Body of pancreas (tissue), 4 donors: ENCODE results near the gene C1orf35. TPM values are rescaled to one million over a fixed set of nuclear protein-coding genes. Genes with fewer than 3 reads are reported as not detected.

Source experiments
- ATAC-seq: fragments of 150-250 bp; one replicate; pipeline ENCODE4 v1.9.1; 2016
- DNase-seq, 4 donors: peaks; one replicate each; pipeline ENCODE4 v3.0.0-alpha.2; 2019
- H3K27ac ChIP-seq, 4 donors: fragments of 200-600 bp; sonication (generic); 1 replicate in 3 of 4; 2 replicates in 1 of 4; pipeline versions ENCODE4 v1.5.1 to v1.6.1; 2016 to 2019; ENCODE audit warnings: mild to moderate bottlenecking in 1 of 4, mixed read lengths in 1 of 4, moderate library complexity in 1 of 4
- H3K27me3 ChIP-seq, 2 donors: fragments of 200-600 bp; sonication (generic); one replicate each; pipeline ENCODE4 v1.6.0; 2016; ENCODE audit warnings: mild to moderate bottlenecking in 1 of 2
- H3K36me3 ChIP-seq, 2 donors: fragments of 200-600 bp; sonication (generic); replicated peaks in 1 of 2; 2 replicates each; pipeline ENCODE4 v1.5.1; 2016; ENCODE audit warnings: low read depth in 2 of 2; ENCODE audit not compliant: insufficient read depth in 1 of 2
- H3K4me1 ChIP-seq: fragments of 200-600 bp; sonication (generic); one replicate; pipeline ENCODE4 v1.6.0; 2016
- H3K4me3 ChIP-seq, 2 donors: fragments of 200-600 bp; sonication (generic); 1 replicate in 1 of 2; 2 replicates in 1 of 2; pipeline ENCODE4 v1.5.1; 2016 to 2019
- H3K9me3 ChIP-seq, 3 donors: fragments of 200-600 bp; sonication (generic); 1 replicate in 2 of 3; 2 replicates in 1 of 3; pipeline ENCODE4 v1.5.1; 2016
- CTCF ChIP-seq, 7 experiments: fragments of 450-650 bp in 4 of 7; fragments of 200-600 bp in 3 of 7; sonication (generic) in 3 of 7; IDR thresholded peaks; one replicate each; pipeline ENCODE4 v1.5.1; 2016 to 2019; ENCODE audit warnings: antibody characterized with exemption in 7 of 7
- POLR2A ChIP-seq, 3 donors: fragments of 450-650 bp; IDR thresholded peaks; one replicate each; pipeline ENCODE4 v1.6.1; 2016; ENCODE audit warnings: antibody characterized with exemption in 3 of 3, mild to moderate bottlenecking in 2 of 3
- WGBS, 2 donors: methylation state at CpG; one replicate each; pipeline ENCODE4 v1.1.5; 2017; 5-methylcytosine and 5-hydroxymethylcytosine counted together
- intact Hi-C: fragments of 100-400 bp; cut with DNase I; formaldehyde crosslinking; loops from one replicate; pipeline ENCODE4 v1.15.1; 2023
- total RNA-seq, 2 donors: library from RNA; depleted of rRNA; stranded (reverse); fragments of >200 nt; gene quantifications; one replicate each; pipeline ENCODE4 v1.1.0, GENCODE V29; 2016

The C1orf35 gene
- total RNA-seq, 2 donors from 2014 or later = 10.9 to 71.2 TPM

GRCh38 chr1:228139931-228140723, 37.0 kb upstream of the C1orf35 start, which contains the start of gene GUK1:
TSS of gene GUK1 (plus strand) at chr1:228140279. CDS start at chr1:228140303, 24 bp downstream.
- Histone ChIP-seq H3K36me3 (no peaks in the 10 kb centered on the region), H3K4me1 (peaks cover 36% of the 10 kb centered on the region), H3K27me3 (no peaks in the 10 kb centered on the region), H3K27ac (peak within 1 kb of the TSS; percentile 92 to 98 (median 97)), H3K9me3 (no peaks in the 10 kb centered on the region), H3K4me3 (peak within 1 kb of the TSS; percentile 57 to 79)
- intact Hi-C loops = no loop called here
- TF ChIP-seq POLR2A (IDR thresholded peaks at IDR 0.05) = peak; percentile 95 to 98 (median 97)
- TF ChIP-seq CTCF (IDR thresholded peaks at IDR 0.05) = peak in 6 of 7 experiments; percentile 21 to 71 (median 64)
- DNase-seq (peak; percentile 100), ATAC-seq (peak; percentile 92)
- 0% methylated on average over 5 to 53 of the region's 95 CpGs for WGBS, 2 donors

- Histone ChIP-seq H3K9me3 (no peaks in the 10 kb centered on the region), H3K4me3 (no peak overlapping the region), H3K27me3 (no peaks in the 10 kb centered on the region), H3K36me3 (no peaks in the 10 kb centered on the region), H3K27ac (peak overlapping the region; percentile 92 to 98 (median 97)), H3K4me1 (peaks cover 34% of the 10 kb centered on the region)
- no peak for TF ChIP-seq CTCF (IDR thresholded peaks at IDR 0.05)
- 17 to 35% methylated on average over 22 to 30 of the region's 30 CpGs for WGBS, 2 donors
- DNase-seq (no peak), ATAC-seq (no peak)
- intact Hi-C loops = no loop called here
These were observed 36.3 kb upstream of the C1orf35 start for GRCh38 chr1:228139406-228139930.

- intact Hi-C loops = no loop called here
- Histone ChIP-seq H3K27me3 (no peaks in the 10 kb centered on the region), H3K9me3 (no peaks in the 10 kb centered on the region), H3K4me1 (peaks cover 11% of the 10 kb centered on the region), H3K4me3 (no peak overlapping the region), H3K27ac (no peak overlapping the region), H3K36me3 (no peaks in the 10 kb centered on the region)
- no peak for DNase-seq
- no peak for ATAC-seq
- WGBS, 2 donors = 33 to 44% methylated on average over 1 of the region's 1 CpG
- no peak for TF ChIP-seq POLR2A (IDR thresholded peaks at IDR 0.05)
- TF ChIP-seq CTCF (IDR thresholded peaks at IDR 0.05) = no peak
These were observed 33.8 kb upstream of the C1orf35 start for GRCh38 chr1:228136901-228137300.

GRCh38 chr1:228134591-228134990, 31.5 kb upstream of the C1orf35 start:
- Histone ChIP-seq H3K27me3 (no peaks in the 10 kb centered on the region), H3K4me1 (no peaks in the 10 kb centered on the region), H3K36me3 (no peaks in the 10 kb centered on the region), H3K27ac (no peak overlapping the region), H3K4me3 (no peak overlapping the region), H3K9me3 (no peaks in the 10 kb centered on the region)
- no peak for DNase-seq
- intact Hi-C loops = no loop called here
- TF ChIP-seq POLR2A (IDR thresholded peaks at IDR 0.05) = no peak
- no peak for TF ChIP-seq CTCF (IDR thresholded peaks at IDR 0.05)
- ATAC-seq = no peak
- WGBS, 2 donors = 70 to 72% methylated on average over 12 of the region's 12 CpGs
